ENCODE data around the gene SIK3.

DNA sequence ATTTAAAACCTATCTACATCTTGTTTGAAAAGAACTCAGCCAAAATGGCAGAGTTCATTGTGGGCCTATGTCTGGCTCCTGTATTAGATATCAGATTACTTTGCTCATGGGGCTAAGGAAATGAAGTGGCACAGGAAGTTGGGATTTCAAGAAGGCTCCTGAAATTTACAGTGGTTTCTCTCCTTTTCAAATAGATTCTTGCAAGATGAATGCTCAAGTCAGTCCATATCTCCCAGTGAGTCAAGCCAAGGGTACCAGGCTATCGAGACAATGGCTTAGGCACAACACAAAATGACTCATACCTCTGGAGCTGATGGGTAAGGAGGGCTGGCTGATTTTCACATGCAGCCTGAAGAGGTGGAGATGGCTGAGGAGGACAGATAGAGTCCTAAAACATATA, 236.7 kb downstream of the SIK3 start:
- TF ChIP-seq POLR2AphosphoS5 (IDR thresholded peaks at IDR 0.05; ENCODE audit: low read depth, low read length) (no peak), SIN3A (IDR thresholded peaks at IDR 0.05; ENCODE audit: borderline replicate concordance, insufficient read depth, low read length) (no peak), TAF1 (IDR thresholded peaks at IDR 0.05; ENCODE audit: borderline replicate concordance, insufficient read depth, low read length) (no peak), REST (IDR thresholded peaks at IDR 0.05; ENCODE audit: insufficient read depth in 1 of 2, low read depth in 2 of 2, low read length in 2 of 2) (no peak), FOXP2 (optimal IDR thresholded peaks at IDR 0.05; ENCODE audit: borderline replicate concordance, extremely low read depth, extremely low read length, insufficient read depth) (no peak)
